GM10847 (cell line): Measurements from ENCODE around the gene ASIC2.

ENCODE experiments used
- POLR2A ChIP-seq: IDR thresholded peaks from 2 replicates; pipeline ENCODE4 v1.6.1; 2011; ENCODE audit not compliant: insufficient read length; ENCODE audit errors: extremely low read depth

Gene ASIC2

GRCh38 chr17:33292981-33293867, at the start of gene ASIC2:
Gene ASIC2 (minus strand): TSS chr17:33293295.
- TF ChIP-seq POLR2A: no peak

DNA sequence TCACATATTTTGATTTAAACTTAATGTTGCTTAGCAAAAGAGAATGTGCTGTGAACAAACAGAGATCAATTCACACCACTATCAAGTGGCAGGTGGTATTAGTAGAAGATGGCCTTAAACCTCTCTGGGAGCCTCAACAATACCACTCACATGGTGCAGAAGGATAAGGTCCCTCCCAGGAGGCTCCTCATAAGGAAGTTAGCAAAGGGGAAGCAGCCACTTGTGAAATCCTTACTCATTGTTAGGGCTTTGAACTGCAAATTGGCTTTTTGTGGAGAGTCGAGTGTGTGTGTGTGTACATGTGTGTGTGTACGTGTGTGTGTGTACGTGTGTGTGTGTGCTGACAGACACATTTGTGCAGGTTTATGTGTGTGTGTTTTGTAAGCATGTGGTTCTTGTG, 48.9 kb upstream of the ASIC2 start:
- TF ChIP-seq POLR2A: no peak

- no peak for TF ChIP-seq POLR2A
These were observed 45.1 kb upstream of the ASIC2 start for GRCh38 chr17:33338242-33338641.

DNA sequence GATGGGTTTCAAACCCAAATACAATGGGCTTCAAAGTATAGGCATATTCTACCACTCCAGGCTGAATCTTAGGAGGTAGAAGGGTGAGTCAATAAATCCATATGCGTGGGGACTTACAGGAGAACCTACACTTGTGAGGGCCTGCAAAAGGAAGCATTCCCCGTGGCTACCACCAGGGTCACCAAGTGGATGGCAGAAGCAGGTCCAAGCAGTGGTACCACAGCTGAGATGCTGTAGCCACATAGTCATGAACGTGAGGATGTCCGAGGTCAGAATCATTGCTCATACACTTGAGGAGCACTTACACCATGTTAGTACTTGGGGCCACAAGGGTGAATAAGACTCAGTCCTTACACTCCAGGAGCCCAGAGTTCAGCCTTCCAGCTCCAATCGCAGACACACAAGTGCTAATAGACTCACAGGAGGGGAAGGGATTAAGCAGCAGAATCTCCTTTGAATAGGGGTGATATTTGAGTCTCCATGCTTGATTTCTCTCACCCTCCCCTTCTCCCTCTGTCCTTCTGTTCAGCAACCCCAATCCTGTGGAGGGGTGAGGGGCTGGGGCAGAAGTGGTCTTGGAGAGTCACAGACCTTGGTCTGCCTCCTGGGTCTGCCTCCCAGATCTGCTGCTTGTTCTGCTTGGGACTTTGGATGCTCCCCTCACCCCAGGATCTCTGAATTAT, 42.5 kb upstream of the ASIC2 start:
- no peak for TF ChIP-seq POLR2A

GRCh38 chr17:33334703-33335102, 41.6 kb upstream of the ASIC2 start:
- TF ChIP-seq POLR2A: no peak

GRCh38 chr17:33330877-33331276, 37.8 kb upstream of the ASIC2 start:
- no peak for TF ChIP-seq POLR2A

DNA sequence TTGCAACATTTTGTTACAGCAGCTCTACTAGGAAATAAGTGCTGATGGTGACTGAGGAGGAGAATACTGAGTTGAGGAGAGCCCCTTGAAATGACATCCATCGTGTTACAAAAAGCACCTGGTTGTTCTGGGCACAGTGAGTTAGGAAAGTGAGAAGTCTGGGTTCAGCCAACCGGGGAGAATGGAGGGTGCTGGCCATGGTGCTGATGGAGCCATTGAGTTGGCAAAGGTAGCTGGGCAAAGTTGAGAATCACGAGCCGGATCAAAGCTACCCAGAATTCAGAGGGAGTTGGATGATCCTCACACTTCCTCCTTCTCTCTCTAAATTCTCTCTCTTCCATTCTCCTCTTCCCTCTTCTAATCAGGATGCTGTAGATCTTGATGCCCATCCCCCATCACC, 35.0 kb upstream of the ASIC2 start:
- TF ChIP-seq POLR2A: no peak

DNA sequence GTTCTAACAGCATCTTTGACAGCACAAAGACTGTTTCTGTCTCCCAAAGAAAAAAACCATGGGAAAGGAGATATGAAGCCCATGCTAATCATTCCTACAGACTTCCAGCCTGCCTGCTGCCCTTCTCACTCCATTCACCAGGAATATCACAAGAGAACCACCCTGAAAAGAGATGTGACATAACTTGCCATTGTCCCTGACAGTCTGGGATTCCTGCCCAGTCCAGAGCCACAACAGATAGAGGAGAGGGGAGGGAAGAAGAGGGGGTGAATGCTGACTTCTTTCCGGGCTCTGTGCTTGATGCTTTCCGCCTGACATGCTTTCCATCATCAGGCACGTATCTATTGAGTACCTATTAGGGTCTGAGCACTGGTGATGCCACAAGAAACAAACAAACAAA, 31.6 kb upstream of the ASIC2 start:
- no peak for TF ChIP-seq POLR2A

DNA sequence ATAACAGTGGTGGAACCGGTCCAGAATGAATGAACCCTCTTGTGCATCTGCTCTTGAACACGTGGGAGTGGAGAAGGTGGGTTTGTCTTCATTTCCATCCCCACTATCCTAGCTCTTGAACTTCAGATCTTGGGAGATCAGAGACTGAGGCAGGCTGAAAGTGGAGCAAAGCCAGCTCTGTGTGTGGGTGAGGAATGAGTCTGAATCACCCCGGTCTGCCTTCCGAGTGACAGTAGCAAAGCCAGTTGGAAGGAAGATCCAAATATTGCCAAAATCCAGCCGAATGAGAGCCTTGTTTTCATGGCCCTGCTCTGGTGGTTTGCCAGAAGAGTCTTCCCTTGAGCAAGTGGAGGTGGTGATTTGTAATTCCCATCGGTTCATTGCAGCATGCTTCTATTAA, 29.0 kb upstream of the ASIC2 start:
- no peak for TF ChIP-seq POLR2A

DNA sequence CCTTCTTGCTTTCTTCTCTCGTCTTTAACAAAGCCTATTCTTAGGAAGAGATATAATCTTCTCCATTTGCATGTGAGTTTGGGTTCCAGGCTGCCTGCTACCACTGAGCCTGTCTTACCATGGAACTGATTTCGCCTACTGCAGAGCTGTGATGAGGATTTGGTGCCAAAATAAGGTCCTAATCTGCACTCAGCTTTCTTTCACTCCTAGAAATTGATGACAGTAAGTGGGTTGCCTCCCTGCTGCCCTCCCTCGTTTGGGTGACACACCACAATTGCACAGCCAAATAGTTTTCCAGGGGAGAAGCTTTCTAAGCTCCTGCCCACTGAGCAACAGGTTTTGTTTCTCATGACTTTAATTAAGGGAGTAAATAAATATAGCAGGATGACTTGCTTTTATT, 25.1 kb upstream of the ASIC2 start:
- TF ChIP-seq POLR2A: no peak

DNA sequence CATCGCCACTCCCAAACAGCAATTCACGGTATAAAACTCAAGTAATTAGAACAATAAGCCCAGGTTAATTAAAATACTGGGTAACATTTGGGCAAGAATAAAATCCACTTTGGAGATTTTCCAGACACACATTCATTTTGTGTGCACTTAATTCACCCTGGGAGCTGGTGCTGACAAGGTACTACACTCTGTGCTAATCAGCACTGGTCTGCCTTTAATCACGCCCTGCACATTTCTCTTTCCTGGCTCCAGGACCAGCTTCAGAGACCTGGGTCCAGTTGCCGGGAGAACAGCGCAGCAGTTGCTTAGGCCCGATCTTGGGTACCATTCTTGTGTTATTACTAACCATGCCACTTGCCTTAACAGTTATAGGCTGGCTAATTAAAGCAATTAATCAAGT, 23.7 kb upstream of the ASIC2 start:
- TF ChIP-seq POLR2A: no peak

- no peak for TF ChIP-seq POLR2A
These were observed 17.2 kb upstream of the ASIC2 start for GRCh38 chr17:33310296-33310695.

DNA sequence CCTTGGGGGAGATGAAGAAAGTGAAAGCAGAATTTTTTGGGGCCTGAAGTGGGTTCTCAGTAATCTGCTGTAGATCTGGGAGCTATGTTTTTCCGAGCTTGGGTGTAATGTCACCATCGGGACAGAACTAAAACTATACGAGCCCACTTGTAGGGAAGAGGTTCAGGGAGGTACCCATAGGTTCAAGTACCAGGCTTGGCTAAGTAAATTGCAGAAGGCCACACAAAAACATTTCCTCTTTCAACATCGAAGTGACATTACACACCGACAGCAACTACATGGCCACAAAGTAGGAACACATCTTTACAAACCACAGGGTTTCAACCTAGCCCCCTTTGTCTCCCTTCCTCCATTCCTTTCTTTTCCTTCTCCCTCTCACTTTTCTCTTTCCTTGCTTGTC, 10.2 kb upstream of the ASIC2 start:
- no peak for TF ChIP-seq POLR2A

DNA sequence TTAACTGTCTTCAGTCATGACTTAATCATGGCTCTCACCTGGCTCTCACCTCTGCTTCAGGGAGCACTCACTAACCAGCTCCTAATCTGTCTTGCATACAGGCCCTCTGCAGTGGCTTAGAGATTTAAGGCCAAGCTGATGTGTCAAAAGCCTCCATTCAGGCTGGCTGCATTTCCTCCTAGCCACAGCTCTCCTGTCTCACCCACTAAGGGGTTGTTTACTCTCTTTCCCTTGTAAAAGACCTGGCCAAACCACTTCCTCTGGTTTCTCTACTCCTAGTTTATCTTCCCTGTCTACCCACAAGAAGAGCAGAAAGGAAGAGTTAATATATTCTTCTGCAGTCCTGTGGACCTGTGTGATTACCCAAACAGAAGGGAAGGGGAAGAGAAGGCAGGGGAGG, 9.3 kb upstream of the ASIC2 start:
- no peak for TF ChIP-seq POLR2A

- no peak for TF ChIP-seq POLR2A
These were observed 7.1 kb upstream of the ASIC2 start for GRCh38 chr17:33300241-33300640.

- no peak for TF ChIP-seq POLR2A
These were observed 6.0 kb upstream of the ASIC2 start for GRCh38 chr17:33299115-33299514.
